ENCODE measurements around the gene TMEM134. TPM values are rescaled to one million over a fixed set of nuclear protein-coding genes. Genes with fewer than 3 reads are reported as not detected.
"Not testable (repeated sequence)": the region's sequence is repeated elsewhere in the genome, so short reads cannot be mapped to it uniquely, and the experiment has no call there.

The TMEM134 gene
- total and polyA plus RNA-seq, 2 donors (not counting 3 experiments of a cell fraction or from before 2014, with no cell fraction given): 33.4 to 207 TPM

GRCh38 chr11:67466367-67466766 is 2.7 kb downstream of the TMEM134 start:
- H3K27me3 ChIP-seq (ENCODE audit: control insufficient read depth in 2 of 2, insufficient read depth in 2 of 2, low read length in 2 of 2): no peaks in the 10 kb centered on the region
- no peak overlapping the region for H3K4me3 ChIP-seq (replicated peaks in 1 of 3; ENCODE audit: insufficient read depth in 1 of 3, low read depth in 1 of 3, low read length in 3 of 3)
- intact Hi-C loops (cut with micrococcal nuclease) (loop anchor here (5.0 kb wide), 1 partner anchor 96 kb away; no protein-coding TSS in a partner anchor), dilution Hi-C loops (cut with MboI; ENCODE audit: extremely low pct_ligation_motif_present, low sequenced_read_pairs) (no loop called here)
- no peak for FAIRE-seq
- TF ChIP-seq POLR2A (IDR thresholded peaks at IDR 0.05; ENCODE audit: low read depth, low read length): no peak
- TF ChIP-seq, protein P1, sequence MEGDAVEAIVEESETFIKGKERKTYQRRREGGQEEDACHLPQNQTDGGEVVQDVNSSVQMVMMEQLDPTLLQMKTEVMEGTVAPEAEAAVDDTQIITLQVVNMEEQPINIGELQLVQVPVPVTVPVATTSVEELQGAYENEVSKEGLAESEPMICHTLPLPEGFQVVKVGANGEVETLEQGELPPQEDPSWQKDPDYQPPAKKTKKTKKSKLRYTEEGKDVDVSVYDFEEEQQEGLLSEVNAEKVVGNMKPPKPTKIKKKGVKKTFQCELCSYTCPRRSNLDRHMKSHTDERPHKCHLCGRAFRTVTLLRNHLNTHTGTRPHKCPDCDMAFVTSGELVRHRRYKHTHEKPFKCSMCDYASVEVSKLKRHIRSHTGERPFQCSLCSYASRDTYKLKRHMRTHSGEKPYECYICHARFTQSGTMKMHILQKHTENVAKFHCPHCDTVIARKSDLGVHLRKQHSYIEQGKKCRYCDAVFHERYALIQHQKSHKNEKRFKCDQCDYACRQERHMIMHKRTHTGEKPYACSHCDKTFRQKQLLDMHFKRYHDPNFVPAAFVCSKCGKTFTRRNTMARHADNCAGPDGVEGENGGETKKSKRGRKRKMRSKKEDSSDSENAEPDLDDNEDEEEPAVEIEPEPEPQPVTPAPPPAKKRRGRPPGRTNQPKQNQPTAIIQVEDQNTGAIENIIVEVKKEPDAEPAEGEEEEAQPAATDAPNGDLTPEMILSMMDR (IDR thresholded peaks at IDR 0.05; ENCODE audit: extremely low read depth in 1 of 2, insufficient read depth in 1 of 2, low read depth in 1 of 2, low read length in 2 of 2): no peak
- no peak for TF ChIP-seq FOS (IDR thresholded peaks at IDR 0.05; ENCODE audit: borderline replicate concordance, insufficient read depth, low read length)
- TF ChIP-seq, protein P2, sequence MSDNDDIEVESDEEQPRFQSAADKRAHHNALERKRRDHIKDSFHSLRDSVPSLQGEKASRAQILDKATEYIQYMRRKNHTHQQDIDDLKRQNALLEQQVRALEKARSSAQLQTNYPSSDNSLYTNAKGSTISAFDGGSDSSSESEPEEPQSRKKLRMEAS (IDR thresholded peaks at IDR 0.05; ENCODE audit: insufficient read depth, insufficient read length): no peak
- BruUV-seq (replicated peaks): no TSS peak
- H3K4me2 ChIP-seq (ENCODE audit: insufficient read depth, low read length): no peak overlapping the region
- no peaks in the 10 kb centered on the region for H3K9me3 ChIP-seq (replicated peaks; ENCODE audit: control insufficient read depth, insufficient read depth, low read length)
- ChIA-PET POLR2A (no interaction called here), CTCF (no interaction called here)
- no peaks in the 10 kb centered on the region for H3K9me1 ChIP-seq (replicated peaks; ENCODE audit: control insufficient read depth, extremely low read depth, insufficient read depth, low read length)
- no peaks in the 10 kb centered on the region for H4K20me1 ChIP-seq (replicated peaks; ENCODE audit: control insufficient read depth, extremely low read depth, insufficient read depth, low read length)
- H3K36me3 ChIP-seq (ENCODE audit: control insufficient read depth in 2 of 2, extremely low read depth in 1 of 2, insufficient read depth in 2 of 2, low read length in 2 of 2): no peaks in the 10 kb centered on the region
- no peak for DNase-seq (ENCODE audit: low read depth, low spot score)
- no peak overlapping the region for H3K27ac ChIP-seq (ENCODE audit: insufficient read depth, low read depth, low read length)
- peaks cover 19% of the 10 kb centered on the region for H3K4me1 ChIP-seq (ENCODE audit: control insufficient read depth, extremely low read depth, insufficient read depth, low read length)
- no peaks in the 10 kb centered on the region for H3K79me2 ChIP-seq (ENCODE audit: control insufficient read depth, insufficient read depth, low read length)
- H2AFZ ChIP-seq (ENCODE audit: low read depth, low read length): no peak overlapping the region
- H3K9ac ChIP-seq (replicated peaks; ENCODE audit: extremely low read depth, insufficient read depth, low read length): no peak overlapping the region

GRCh38 chr11:67465530-67465929 is 3.5 kb downstream of the TMEM134 start:
- CTCF ChIA-PET: interaction anchor here (0.8 kb wide), 1 partner anchor 64 kb away, joined by 4 read pairs; the partner anchor contains the start of gene PPP1CA
- H3K27ac ChIP-seq (ENCODE audit: insufficient read depth, low read depth, low read length); H3K4me3 ChIP-seq (replicated peaks in 1 of 3; ENCODE audit: insufficient read depth in 1 of 3, low read depth in 1 of 3, low read length in 3 of 3); FAIRE-seq; H3K9me3 ChIP-seq (replicated peaks; ENCODE audit: control insufficient read depth, insufficient read depth, low read length); H3K4me2 ChIP-seq (ENCODE audit: insufficient read depth, low read length); H2AFZ ChIP-seq (ENCODE audit: low read depth, low read length); H3K9me1 ChIP-seq (replicated peaks; ENCODE audit: control insufficient read depth, extremely low read depth, insufficient read depth, low read length); POLR2A ChIA-PET; DNase-seq (ENCODE audit: low read depth, low spot score); H3K79me2 ChIP-seq (ENCODE audit: control insufficient read depth, insufficient read depth, low read length); H3K9ac ChIP-seq (replicated peaks; ENCODE audit: extremely low read depth, insufficient read depth, low read length); H4K20me1 ChIP-seq (replicated peaks; ENCODE audit: control insufficient read depth, extremely low read depth, insufficient read depth, low read length); BruUV-seq (replicated peaks); dilution Hi-C loops (cut with MboI; ENCODE audit: extremely low pct_ligation_motif_present, low sequenced_read_pairs); H3K36me3 ChIP-seq (ENCODE audit: control insufficient read depth in 2 of 2, extremely low read depth in 1 of 2, insufficient read depth in 2 of 2, low read length in 2 of 2); H3K27me3 ChIP-seq (ENCODE audit: control insufficient read depth in 2 of 2, insufficient read depth in 2 of 2, low read length in 2 of 2): not testable (repeated sequence)
- intact Hi-C loops (cut with micrococcal nuclease): loop anchor here (2.0 to 5.0 kb wide), 2 partner anchors 45 to 97 kb away; no protein-coding TSS in a partner anchor
- peaks cover 19% of the 10 kb centered on the region for H3K4me1 ChIP-seq (ENCODE audit: control insufficient read depth, extremely low read depth, insufficient read depth, low read length)
